Testis (tissue), 2 donors: Measurements from ENCODE around the gene RCAN2.

Experiments used
- POLR2A ChIP-seq: fragments of 450-650 bp; IDR thresholded peaks from one replicate; pipeline ENCODE4 v1.6.1; 2017; ENCODE audit warnings: antibody characterized with exemption, mild to moderate bottlenecking, moderate library complexity
- TF ChIP-seq, protein P1 (sequence below), 3 experiments: fragments of 450-650 bp in 2 of 3; fragments of 200-600 bp in 1 of 3; sonication (generic) in 1 of 3; IDR thresholded peaks; one replicate each; pipeline ENCODE4 v1.5.1; 2016 to 2019; ENCODE audit warnings: antibody characterized with exemption in 3 of 3, mild to moderate bottlenecking in 2 of 3, moderate library complexity in 1 of 3

DNA sequence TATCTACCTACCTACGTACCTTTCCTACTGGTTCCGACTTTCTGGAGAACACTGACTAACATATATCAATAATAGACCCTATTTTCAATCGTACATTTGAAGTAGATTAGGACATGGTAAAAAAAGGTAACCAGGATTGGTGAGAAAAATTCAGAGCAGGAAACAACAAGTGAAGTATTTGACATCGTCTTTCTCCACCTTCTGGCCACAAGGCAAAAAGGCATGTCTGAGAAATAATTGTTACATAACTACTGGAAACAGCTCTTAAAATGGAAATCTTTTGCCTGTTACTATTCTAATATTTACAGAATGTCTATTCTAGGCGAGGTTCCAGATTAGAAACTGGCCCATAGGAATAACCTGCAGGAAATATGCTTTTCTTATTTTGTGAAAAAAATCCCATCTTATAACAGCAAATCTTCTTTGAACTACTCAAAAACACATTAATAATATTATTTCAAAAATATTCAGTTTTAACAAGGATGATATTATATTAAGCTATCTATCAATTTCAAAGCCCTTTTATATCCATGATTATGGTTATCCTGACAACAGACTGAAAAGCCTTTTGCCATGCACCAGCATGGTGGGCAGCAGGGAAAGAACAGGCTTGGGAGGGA is 80.8 kb downstream of the RCAN2 start:
- TF ChIP-seq, protein P1, sequence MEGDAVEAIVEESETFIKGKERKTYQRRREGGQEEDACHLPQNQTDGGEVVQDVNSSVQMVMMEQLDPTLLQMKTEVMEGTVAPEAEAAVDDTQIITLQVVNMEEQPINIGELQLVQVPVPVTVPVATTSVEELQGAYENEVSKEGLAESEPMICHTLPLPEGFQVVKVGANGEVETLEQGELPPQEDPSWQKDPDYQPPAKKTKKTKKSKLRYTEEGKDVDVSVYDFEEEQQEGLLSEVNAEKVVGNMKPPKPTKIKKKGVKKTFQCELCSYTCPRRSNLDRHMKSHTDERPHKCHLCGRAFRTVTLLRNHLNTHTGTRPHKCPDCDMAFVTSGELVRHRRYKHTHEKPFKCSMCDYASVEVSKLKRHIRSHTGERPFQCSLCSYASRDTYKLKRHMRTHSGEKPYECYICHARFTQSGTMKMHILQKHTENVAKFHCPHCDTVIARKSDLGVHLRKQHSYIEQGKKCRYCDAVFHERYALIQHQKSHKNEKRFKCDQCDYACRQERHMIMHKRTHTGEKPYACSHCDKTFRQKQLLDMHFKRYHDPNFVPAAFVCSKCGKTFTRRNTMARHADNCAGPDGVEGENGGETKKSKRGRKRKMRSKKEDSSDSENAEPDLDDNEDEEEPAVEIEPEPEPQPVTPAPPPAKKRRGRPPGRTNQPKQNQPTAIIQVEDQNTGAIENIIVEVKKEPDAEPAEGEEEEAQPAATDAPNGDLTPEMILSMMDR (IDR thresholded peaks at IDR 0.05): peak; percentile 47 to 98 (median 82)
- no peak for TF ChIP-seq POLR2A
